MV-4-11 (cell line): ENCODE data around the gene SRF.

ENCODE experiments used
- DNase-seq: peaks from one replicate; lab custom pipeline; 2025; lab: John Stamatoyannopoulos, UW

Gene SRF

GRCh38 chr6:43183441-43183840, 12.4 kb downstream of the SRF start:
- DNase-seq = no peak

GRCh38 chr6:43184268-43184985, 13.4 kb downstream of the SRF start:
- DNase-seq = no peak

DNA sequence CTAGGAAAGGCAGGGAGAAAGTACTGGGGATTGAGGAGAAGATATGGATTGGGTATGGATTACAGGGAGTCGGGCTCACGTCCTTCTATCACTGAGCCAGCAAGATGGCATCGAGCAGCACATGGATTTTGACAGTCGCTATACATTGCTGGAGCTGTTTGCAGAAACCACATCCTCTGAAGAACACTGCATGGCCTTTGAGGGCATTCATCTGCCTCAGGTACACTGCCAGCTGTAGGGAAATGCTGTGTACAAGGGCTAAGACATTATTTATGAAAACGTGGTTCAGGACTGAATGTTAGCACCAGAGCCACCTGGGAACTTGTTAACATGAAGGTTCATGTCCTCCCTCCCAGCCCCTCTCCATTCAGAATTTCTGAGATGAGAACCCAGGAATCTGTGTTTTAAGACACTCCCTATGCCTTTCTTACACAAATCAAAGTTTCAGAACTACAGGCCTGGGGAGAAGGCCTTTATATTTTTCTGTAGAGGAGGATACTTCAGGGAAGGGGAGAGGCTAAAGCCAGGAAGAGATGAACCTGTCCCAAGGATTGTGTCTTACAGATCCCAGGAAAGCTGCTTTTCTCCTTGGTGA, 14.4 kb downstream of the SRF start:
- DNase-seq = no peak

DNA sequence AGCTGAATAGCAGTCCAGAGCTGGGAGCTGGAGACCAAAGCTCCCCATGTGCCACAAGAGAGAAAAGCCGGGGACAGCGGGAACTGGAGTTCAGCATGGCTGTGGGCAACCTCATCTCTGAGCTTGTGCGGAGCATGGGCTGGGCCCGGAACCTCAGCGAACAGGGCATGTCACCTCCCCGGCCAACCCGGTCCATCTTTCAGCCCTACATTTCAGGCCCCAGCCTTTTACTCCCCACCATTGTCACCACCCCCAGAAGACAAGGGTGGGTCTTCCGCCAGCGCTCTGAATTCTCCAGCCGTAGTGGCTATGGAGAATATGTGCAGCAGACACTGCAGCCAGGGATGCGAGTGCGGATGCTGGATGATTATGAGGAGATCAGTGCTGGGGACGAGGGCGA, 14.9 kb downstream of the SRF start:
- DNase-seq = no peak

- DNase-seq = no peak
These were observed 15.6 kb downstream of the SRF start for GRCh38 chr6:43186706-43187105.

- DNase-seq = no peak
These were observed 16.8 kb downstream of the SRF start for GRCh38 chr6:43187821-43188220.

DNA sequence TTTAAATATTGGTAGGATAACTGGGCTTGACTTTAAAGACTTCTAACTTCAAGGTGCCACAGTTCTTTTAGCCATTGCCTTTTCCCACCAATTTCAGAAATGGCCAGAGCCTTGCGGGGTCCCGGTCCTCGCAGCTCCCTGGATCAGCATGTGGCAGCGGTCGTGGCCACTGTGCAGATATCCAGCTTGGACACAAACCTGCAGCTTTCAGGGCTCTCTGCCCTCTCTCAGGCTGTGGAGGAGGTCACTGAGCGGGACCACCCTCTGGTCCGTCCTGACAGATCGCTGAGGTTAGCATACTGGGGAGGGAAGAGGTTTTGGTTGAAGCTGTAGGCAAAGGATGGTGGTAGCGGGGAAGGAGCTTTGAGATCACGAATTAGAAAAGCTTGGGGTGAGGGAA, 17.4 kb downstream of the SRF start:
- DNase-seq = no peak

DNA sequence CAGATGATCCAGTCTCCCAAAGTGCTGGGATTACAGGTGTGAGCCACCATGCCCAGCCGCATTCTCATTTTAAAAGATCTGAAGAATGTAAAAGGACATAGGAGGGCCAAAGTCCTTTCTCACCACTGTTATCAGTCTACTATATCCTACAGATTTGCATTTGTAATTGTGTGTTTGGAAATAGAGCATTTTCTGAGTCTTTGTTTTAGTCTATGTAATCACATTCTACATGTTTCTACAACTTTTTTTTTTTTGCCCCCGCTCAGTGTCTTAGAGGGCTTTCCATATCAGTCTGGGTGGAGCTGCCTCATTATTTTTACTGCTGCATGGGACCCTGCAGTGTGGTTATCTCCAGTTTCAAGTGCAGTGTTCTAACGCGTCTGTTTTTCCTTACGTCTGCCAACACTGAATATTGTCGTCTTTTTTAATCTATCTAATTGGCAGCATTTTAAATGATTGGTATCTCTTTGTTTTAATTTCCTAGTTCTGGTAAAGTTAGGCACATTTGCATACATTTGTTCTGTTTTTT, 18.8 kb downstream of the SRF start:
- no peak for DNase-seq

- DNase-seq = no peak
These were observed 21.8 kb downstream of the SRF start for GRCh38 chr6:43192911-43193310.

DNA sequence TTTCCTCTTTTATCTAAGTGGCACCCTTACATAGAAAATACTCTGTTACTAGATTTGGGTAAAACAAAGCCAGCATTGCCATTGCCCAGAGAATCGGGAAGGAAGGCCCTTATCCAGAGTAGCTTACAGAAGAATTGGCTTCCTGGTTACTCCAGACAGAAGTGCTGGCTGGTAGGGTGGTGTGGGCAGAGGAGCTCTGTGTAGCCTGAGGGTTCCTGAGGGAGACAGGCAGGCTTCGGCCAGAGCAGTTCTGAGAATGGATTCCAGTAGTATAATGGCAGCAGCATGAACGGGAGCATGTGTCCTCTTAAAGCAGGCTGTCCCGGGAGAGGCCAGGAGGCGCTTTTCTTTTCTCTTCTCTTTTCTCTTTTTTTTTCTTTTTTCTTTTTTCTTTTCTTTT, 22.9 kb downstream of the SRF start:
- DNase-seq = no peak

GRCh38 chr6:43196337-43196736, 25.3 kb downstream of the SRF start:
- no peak for DNase-seq

- no peak for DNase-seq
These were observed 28.8 kb downstream of the SRF start for GRCh38 chr6:43199912-43200311.

DNA sequence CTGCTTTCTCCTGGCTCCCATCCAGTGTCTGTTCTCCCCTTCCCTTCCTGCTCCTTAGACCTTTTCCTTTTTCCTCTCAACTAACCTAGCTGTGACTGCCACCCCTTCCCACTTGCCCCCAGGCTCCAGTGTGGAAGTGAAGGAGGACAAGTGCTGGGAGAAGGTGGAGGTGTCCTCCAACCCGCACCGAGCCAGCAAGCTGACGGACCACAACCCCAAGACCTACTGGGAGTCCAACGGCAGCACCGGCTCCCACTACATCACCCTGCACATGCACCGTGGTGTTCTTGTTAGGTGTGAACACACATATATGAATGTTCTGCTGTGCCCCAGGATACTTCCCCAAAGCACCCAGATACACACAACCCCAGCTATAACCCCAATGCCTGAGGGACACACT, 29.5 kb downstream of the SRF start:
- no peak for DNase-seq

DNA sequence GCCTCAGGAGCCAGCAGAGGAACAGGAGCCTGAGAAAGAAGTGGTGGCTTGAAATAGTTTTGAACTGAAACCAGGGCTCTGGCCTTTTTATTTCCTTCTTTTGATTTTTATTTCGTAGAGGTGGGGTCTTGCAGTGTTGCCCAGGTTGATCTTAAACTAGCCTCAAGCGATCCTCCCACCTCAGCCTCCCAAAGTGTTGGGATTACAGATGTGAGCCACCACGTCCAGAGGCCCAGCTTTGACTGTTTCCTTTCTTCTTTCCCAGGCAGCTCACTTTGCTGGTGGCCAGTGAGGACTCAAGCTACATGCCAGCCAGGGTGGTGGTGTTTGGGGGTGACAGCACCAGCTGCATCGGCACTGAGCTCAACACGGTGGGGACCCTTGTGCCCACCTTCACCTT, 31.4 kb downstream of the SRF start:
- DNase-seq = no peak

GRCh38 chr6:43203029-43203717, 32.1 kb downstream of the SRF start:
- no peak for DNase-seq

- no peak for DNase-seq
These were observed 32.6 kb downstream of the SRF start for GRCh38 chr6:43203718-43204095.

GRCh38 chr6:43204271-43205105, 33.4 kb downstream of the SRF start:
- no peak for DNase-seq

DNA sequence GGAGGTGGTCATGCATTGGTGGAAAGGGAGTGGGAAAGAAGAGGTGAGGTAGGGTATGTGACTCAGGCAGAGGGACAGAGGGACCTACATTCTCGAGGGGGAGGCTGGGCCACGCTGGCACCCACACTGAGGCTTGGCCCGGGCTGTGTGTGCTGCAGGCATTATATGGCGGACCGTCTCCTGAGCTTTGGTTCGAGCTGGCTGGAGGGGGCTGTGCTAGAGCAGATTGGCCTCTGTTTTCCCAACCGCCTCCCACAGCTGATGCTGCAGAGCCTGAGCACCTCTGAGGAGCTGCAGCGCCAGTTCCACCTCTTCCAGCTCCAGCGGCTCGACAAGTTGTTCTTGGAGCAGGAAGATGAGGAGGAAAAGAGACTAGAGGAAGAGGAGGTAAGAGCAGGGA, 34.8 kb downstream of the SRF start:
- no peak for DNase-seq

DNA sequence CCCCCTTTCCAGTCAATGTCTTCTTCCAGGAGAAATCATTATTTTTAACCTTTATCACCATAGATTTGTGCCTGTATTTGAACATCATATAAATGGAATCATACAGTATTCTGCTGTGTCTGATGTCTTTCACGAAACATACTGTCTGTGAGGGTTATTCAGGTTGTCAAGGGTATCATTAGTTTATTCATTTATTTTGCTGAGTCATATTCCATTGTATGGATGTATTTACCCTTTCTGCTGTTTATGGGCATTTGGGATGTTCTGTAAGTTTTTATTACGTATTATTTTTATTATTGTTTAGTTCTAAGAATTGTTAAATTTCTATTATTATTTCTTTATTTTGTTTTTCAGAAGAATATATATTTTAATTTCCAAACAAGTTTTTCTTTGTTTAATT, 36.2 kb downstream of the SRF start:
- no peak for DNase-seq

GRCh38 chr6:43211955-43212354, 40.9 kb downstream of the SRF start:
- no peak for DNase-seq

DNA sequence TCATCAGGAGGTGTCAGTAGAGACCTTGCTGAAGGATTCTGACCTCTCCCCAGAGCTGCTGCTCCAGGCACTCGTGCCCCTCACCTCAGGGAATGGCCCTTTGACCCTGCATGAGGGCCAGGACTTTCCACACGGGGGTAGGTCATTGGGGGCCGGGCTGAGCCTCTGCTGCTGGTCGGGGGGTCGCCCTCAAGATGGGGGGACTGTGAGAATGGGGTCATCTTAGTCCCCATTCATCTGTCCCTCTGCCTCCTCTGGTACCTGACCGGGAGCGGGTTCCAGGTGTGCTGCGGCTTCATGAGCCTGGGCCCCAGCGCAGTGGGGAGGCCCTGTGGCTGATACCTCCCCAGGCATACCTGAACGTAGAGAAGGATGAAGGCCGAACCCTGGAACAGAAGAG, 42.4 kb downstream of the SRF start:
- no peak for DNase-seq

DNA sequence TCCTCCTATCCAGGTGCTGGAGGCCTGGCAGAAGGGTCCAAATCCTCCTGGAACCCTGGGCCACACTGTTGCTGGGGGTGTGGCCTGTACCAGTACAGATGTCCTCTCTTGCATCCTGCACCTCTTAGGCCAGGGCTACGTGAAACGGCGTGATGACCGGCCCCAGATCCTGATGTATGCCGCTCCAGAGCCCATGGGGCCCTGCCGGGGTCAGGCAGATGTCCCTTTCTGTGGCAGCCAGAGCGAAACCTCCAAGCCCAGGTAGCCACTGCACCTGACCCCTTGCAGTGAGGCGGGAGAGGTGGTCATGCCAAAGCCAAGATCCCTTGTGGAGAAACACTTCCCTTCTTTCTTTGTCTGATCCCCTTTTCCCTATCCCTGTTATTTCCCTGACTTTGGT, 44.0 kb downstream of the SRF start:
- DNase-seq = no peak
